Measurements from ENCODE around the gene VPS45.
A peak's percentile ranks its signal among the peaks of the same experiment; 100 is the strongest.
"Not testable (repeated sequence)": the region's sequence is repeated elsewhere in the genome, so short reads cannot be mapped to it uniquely, and the experiment has no call there.

Gene VPS45

DNA sequence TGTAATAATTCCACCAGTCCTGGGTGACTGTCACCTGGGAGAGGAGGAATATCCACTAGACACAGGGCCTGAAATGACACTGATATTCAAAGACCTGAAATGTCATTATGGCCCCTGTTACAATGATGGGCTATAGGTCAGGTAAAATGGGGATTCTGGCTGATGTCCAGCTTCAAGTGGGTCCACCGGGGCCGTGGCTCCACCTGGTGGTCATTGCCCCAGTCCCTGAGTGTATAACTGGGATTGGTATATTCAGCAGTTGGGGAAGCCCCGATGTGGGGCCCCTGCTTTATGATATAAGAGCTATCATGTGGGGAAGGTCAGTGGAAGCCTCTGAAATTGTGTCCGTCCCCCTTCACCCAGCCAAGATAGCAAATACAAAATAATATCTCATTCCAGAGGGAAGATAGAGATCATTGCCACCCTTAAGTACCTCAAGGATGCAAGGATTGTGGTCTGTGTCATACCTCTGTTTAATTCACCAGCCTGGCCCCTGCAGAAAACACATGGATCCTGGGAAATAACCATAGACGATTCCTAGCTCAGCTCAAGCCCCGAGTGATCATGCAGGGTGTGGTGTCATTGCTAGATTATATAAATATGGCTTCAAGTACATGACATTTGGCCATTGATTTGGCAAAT is 101.5 kb downstream of the VPS45 start:
- no peak overlapping the region for H3K27ac Mint-ChIP-seq
- peaks cover 2% of the 10 kb centered on the region for H3K27me3 Mint-ChIP-seq
- no peaks in the 10 kb centered on the region for H3K4me1 Mint-ChIP-seq (ENCODE audit: low read depth)
- H3K36me3 Mint-ChIP-seq, result no peaks in the 10 kb centered on the region
- H3K4me3 Mint-ChIP-seq, result no peak overlapping the region
- no peaks in the 10 kb centered on the region for H3K9me3 Mint-ChIP-seq (ENCODE audit: low read depth)

GRCh38 chr1:150171801-150172200 is 104.2 kb downstream of the VPS45 start:
- Mint-ChIP-seq H3K9me3 (ENCODE audit: low read depth) (no peaks in the 10 kb centered on the region), H3K4me3 (no peak overlapping the region), H3K27ac (no peak overlapping the region), H3K36me3 (no peaks in the 10 kb centered on the region), H3K4me1 (ENCODE audit: low read depth) (no peaks in the 10 kb centered on the region), H3K27me3 (peaks cover 2% of the 10 kb centered on the region)

DNA sequence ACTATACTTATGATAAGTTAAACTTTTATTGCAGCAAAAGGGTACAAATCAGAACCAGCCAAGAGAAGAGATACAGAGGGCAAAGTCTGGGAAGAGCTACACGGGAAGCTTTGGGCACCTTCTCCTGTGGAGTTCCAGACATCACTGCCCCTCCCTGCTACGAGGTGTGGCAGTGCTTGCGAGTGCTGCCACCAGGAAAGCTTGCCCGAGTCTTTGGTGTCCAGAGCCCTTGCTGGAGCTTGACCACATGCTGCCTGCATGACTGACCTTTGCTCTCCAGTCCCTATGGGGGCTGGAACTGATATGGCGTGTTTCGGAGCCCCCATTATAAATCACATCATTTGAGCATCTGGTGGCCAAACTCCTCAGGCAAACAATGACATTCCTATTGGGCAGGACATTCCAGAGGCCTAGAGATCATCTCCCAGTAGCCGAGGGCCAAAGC is 105.6 kb downstream of the VPS45 start:
- no peaks in the 10 kb centered on the region for H3K4me1 Mint-ChIP-seq (ENCODE audit: low read depth)
- H3K36me3 Mint-ChIP-seq, result no peaks in the 10 kb centered on the region
- H3K4me3 Mint-ChIP-seq, result no peak overlapping the region
- no peak overlapping the region for H3K27ac Mint-ChIP-seq
- H3K9me3 Mint-ChIP-seq (ENCODE audit: low read depth), result no peaks in the 10 kb centered on the region
- peaks cover 2% of the 10 kb centered on the region for H3K27me3 Mint-ChIP-seq

DNA sequence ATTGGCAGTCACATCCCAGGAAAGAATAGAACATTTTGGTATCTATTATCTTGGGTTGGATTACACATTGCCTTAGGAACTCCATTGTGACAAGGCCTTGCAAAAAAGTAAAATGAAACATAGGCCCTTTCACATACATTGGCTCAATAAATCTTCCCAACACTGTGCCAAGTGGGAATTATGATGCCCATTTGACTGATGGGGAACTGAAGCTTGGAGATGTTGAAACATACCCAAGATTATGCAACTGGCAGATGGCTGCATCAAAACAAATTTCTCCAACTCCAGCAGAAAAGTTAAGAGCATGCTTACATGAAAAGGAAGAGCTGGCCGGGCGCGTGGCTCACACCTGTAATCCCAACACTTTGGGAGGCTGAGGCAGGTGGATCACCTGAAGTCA is 109.0 kb downstream of the VPS45 start:
- Mint-ChIP-seq H3K27me3 (peaks cover 2% of the 10 kb centered on the region), H3K36me3 (no peaks in the 10 kb centered on the region), H3K27ac (no peak overlapping the region), H3K4me3 (no peak overlapping the region), H3K9me3 (ENCODE audit: low read depth) (no peaks in the 10 kb centered on the region), H3K4me1 (ENCODE audit: low read depth) (no peaks in the 10 kb centered on the region)

- no peaks in the 10 kb centered on the region for H3K9me3 Mint-ChIP-seq (ENCODE audit: low read depth)
- no peaks in the 10 kb centered on the region for H3K27me3 Mint-ChIP-seq
- no peaks in the 10 kb centered on the region for H3K4me1 Mint-ChIP-seq (ENCODE audit: low read depth)
- H3K27ac Mint-ChIP-seq, result no peak overlapping the region
- H3K36me3 Mint-ChIP-seq, result no peaks in the 10 kb centered on the region
- H3K4me3 Mint-ChIP-seq, result no peak overlapping the region
These were observed 111.0 kb downstream of the VPS45 start for GRCh38 chr1:150178548-150178947.

DNA sequence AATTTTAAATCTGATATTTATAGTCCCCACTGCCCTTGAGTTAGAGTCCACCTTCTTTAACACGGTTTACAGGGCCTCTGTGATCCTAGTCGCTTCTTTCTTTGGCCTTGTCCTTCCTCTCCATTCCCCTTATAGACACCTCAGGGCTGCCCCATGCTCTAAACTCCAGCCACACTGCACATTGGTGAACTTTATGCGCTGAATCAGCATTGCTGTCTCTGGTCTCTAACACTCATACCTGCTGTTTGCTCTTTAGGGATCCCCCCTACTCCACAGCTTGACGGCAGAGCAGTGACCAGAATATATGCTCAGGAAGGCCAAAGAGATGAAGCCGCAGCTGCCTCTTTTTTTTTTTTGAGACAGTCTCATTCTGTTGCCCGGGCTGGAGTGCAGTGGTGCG is 112.3 kb downstream of the VPS45 start:
- Mint-ChIP-seq H3K4me3 (no peak overlapping the region), H3K27ac (no peak overlapping the region), H3K4me1 (ENCODE audit: low read depth) (no peaks in the 10 kb centered on the region), H3K36me3 (no peaks in the 10 kb centered on the region), H3K9me3 (ENCODE audit: low read depth) (no peaks in the 10 kb centered on the region), H3K27me3 (no peaks in the 10 kb centered on the region)

GRCh38 chr1:150180474-150180873 is 112.9 kb downstream of the VPS45 start:
- Mint-ChIP-seq H3K9me3 (ENCODE audit: low read depth) (no peaks in the 10 kb centered on the region), H3K27ac (no peak overlapping the region), H3K36me3 (no peaks in the 10 kb centered on the region), H3K4me3 (no peak overlapping the region), H3K27me3 (no peaks in the 10 kb centered on the region), H3K4me1 (ENCODE audit: low read depth) (no peaks in the 10 kb centered on the region)

DNA sequence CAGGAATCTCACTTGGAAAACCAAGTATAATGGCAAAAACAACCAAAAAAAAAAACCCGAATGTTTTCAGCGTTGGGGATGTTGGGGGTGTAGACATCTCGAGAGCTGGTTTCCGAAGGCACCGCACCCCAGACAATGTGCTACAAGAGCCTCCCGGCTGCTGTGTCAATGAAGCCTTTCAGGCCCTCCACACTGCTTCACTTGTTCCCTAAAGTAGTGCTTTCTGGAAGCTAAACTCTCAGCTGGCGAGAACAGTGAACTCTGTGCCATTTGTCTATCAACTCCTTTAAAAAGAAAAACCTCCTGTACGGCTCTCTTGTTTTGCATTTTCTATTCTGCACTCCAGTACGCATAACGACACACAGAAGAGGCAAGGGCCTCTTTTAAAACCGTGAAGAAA is 114.7 kb downstream of the VPS45 start:
- Mint-ChIP-seq H3K36me3 (no peaks in the 10 kb centered on the region), H3K4me1 (ENCODE audit: low read depth) (peaks cover 5% of the 10 kb centered on the region), H3K27me3 (no peaks in the 10 kb centered on the region), H3K9me3 (ENCODE audit: low read depth) (no peaks in the 10 kb centered on the region), H3K4me3 (no peak overlapping the region), H3K27ac (no peak overlapping the region)

DNA sequence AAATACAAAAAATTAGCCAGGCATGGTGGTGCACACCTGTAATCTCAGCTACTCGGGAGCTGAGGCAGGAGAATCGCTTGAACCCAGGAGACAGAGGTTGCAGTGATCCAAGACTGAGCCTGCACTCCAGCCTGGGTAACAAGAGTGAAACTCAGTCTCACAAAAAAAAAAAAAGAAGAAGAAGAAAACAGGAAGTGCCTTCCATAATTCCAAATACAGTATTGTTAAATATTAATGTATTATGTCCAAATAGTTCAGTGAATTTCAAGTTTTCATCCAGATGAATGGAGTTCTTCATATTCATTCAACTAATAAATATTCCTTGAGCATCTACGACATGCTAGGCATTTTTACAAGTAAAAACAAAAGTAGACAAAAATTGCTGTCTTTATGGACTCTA is 115.5 kb downstream of the VPS45 start:
- Mint-ChIP-seq H3K4me3 (no peak overlapping the region), H3K4me1 (ENCODE audit: low read depth) (peaks cover 9% of the 10 kb centered on the region), H3K36me3 (no peaks in the 10 kb centered on the region), H3K27me3 (no peaks in the 10 kb centered on the region), H3K9me3 (ENCODE audit: low read depth) (no peaks in the 10 kb centered on the region), H3K27ac (no peak overlapping the region)

GRCh38 chr1:150185481-150185880 is 117.9 kb downstream of the VPS45 start:
- H3K4me3 Mint-ChIP-seq, result no peak overlapping the region
- no peaks in the 10 kb centered on the region for H3K27me3 Mint-ChIP-seq
- H3K9me3 Mint-ChIP-seq (ENCODE audit: low read depth), result no peaks in the 10 kb centered on the region
- H3K27ac Mint-ChIP-seq, result no peak overlapping the region
- no peaks in the 10 kb centered on the region for H3K36me3 Mint-ChIP-seq
- H3K4me1 Mint-ChIP-seq (ENCODE audit: low read depth), result peaks cover 9% of the 10 kb centered on the region

GRCh38 chr1:150186438-150186788 is 118.8 kb downstream of the VPS45 start:
- H3K9me3 Mint-ChIP-seq (ENCODE audit: low read depth); H3K27me3 Mint-ChIP-seq; H3K36me3 Mint-ChIP-seq; H3K27ac Mint-ChIP-seq; H3K4me1 Mint-ChIP-seq (ENCODE audit: low read depth); H3K4me3 Mint-ChIP-seq: not testable (repeated sequence)

DNA sequence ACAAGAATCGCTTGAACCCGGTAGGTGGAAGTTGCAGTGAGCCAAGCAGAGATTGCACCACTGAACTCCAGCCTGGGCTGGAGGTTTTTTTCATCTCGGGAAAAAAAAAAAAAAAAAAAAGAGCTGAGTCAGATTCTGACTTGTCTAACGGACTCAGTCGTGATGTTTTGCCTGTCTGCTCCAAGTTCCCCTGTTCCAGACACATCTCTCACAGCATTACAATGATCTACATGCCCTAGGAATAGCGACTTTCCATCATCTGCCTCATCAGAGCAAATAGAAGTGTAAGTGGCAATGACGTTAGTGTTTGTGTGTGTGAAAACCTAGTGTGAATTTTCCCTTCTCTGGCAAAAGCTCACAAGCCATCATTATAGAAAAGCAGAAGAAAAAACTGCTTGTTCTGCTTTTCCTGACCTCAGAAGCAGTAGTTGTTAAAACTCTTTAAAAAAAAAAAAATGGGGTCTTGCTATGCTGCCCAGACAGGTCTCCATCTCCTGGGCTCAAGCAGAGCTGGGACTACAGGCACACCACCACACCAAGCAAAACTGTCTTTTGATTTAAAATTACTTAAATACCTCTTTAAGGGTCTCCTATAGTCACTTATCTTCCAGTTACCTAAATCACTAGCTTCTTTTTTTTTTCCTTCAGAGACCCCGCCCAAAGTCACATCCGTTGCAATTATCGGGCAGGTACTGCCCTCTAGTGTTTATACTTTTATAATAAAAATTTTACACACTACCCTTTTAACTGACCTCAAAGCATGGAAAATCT is 119.4 kb downstream of the VPS45 start:
- peak overlapping the region; percentile 30 for H3K4me3 Mint-ChIP-seq

DNA sequence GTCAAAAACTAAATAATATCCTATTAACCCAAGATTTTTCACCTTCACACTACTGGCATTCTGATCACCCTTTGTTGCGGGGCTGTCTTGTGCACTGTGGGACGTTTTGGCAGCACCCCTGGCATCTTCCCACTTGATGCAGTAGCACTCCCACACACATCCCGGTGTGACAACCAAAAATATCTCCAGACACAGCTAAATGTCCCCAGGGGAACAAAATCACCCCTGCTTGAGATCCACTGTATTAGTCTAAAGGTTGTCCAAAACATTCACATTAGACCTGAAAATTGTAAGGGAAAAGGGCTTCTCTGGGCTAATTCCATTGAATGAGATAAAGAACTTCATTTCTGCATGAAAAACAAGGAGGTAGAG is 120.0 kb downstream of the VPS45 start:
- Mint-ChIP-seq H3K4me1 (ENCODE audit: low read depth) (peaks cover 9% of the 10 kb centered on the region), H3K27me3 (no peaks in the 10 kb centered on the region), H3K36me3 (no peaks in the 10 kb centered on the region), H3K27ac (no peak overlapping the region), H3K9me3 (ENCODE audit: low read depth) (no peaks in the 10 kb centered on the region), H3K4me3 (no peak overlapping the region)

More for the DNA sequence above, 119.4 kb downstream of the VPS45 start:
- Mint-ChIP-seq H3K27me3 (no peaks in the 10 kb centered on the region), H3K36me3 (no peaks in the 10 kb centered on the region), H3K4me1 (ENCODE audit: low read depth) (peaks cover 9% of the 10 kb centered on the region), H3K27ac (no peak overlapping the region), H3K9me3 (ENCODE audit: low read depth) (no peaks in the 10 kb centered on the region)

GRCh38 chr1:150192012-150192411 is 124.4 kb downstream of the VPS45 start:
- Mint-ChIP-seq H3K9me3 (ENCODE audit: low read depth) (no peaks in the 10 kb centered on the region), H3K4me3 (no peak overlapping the region), H3K27ac (no peak overlapping the region), H3K36me3 (no peaks in the 10 kb centered on the region), H3K27me3 (no peaks in the 10 kb centered on the region), H3K4me1 (ENCODE audit: low read depth) (peaks cover 6% of the 10 kb centered on the region)

- H3K4me3 Mint-ChIP-seq, result no peak overlapping the region
- no peak overlapping the region for H3K27ac Mint-ChIP-seq
- H3K4me1 Mint-ChIP-seq (ENCODE audit: low read depth), result no peaks in the 10 kb centered on the region
- no peaks in the 10 kb centered on the region for H3K27me3 Mint-ChIP-seq
- H3K9me3 Mint-ChIP-seq (ENCODE audit: low read depth), result no peaks in the 10 kb centered on the region
- H3K36me3 Mint-ChIP-seq, result no peaks in the 10 kb centered on the region
These were observed 126.9 kb downstream of the VPS45 start for GRCh38 chr1:150194381-150195031.

All from activated naive CD8-positive, alpha-beta T cell (primary cell).